H1 (cell line): ENCODE results near the gene DUOXA1. TPM values are rescaled to one million over a fixed set of nuclear protein-coding genes. Genes with fewer than 3 reads are reported as not detected.

Source experiments
- BACH1 ChIP-seq: IDR thresholded peaks from 2 replicates; pipeline ENCODE4 v1.6.1; 2012; ENCODE audit warnings: low read length, improper control_type of control experiment
- BRCA1 ChIP-seq: IDR thresholded peaks from 2 replicates; pipeline ENCODE4 v1.6.1; 2012; ENCODE audit warnings: low read depth, low read length, improper control_type of control experiment
- CBX8 ChIP-seq: fragments of 300-800, 300-1000 bp; sonication (generic); IDR thresholded peaks from 2 replicates; pipeline ENCODE4 v1.7.1; 2016; ENCODE audit warnings: low read depth, low read length, borderline replicate concordance
- GTF2F1 ChIP-seq: IDR thresholded peaks from 2 replicates; pipeline ENCODE4 v1.6.1; 2012; ENCODE audit warnings: low read depth, low read length, improper control_type of control experiment, borderline replicate concordance
- NRF1 ChIP-seq: IDR thresholded peaks from 2 replicates; pipeline ENCODE4 v1.6.1; 2011; ENCODE audit warnings: mild to moderate bottlenecking, low read depth, low read length, improper control_type of control experiment
- SIN3A ChIP-seq, 2 experiments: IDR thresholded peaks in 1 of 2; conservative IDR thresholded peaks in 1 of 2; 2 replicates each; pipeline ENCODE4 v1.6.1; 2011 to 2012; ENCODE audit warnings: low read length in 2 of 2, improper control_type of control experiment in 1 of 2, low read depth in 1 of 2, mild to moderate bottlenecking in 1 of 2
- SIRT6 ChIP-seq: IDR thresholded peaks from one replicate; pipeline ENCODE4 v1.7.1; 2012; ENCODE audit warnings: low read length, inconsistent platforms
- SUZ12 ChIP-seq: fragments of 200-600 bp; sonication (generic); IDR thresholded peaks from 2 replicates; pipeline ENCODE4 v1.6.1; 2012; ENCODE audit warnings: mild to moderate bottlenecking, inconsistent platforms, low read length, moderate library complexity, mixed read lengths
- TAF1 ChIP-seq: IDR thresholded peaks from 2 replicates; pipeline ENCODE4 v1.6.1; 2011; ENCODE audit warnings: mild to moderate bottlenecking, low read depth, low read length
- TEAD4 ChIP-seq: IDR thresholded peaks from 2 replicates; pipeline ENCODE4 v1.6.1; 2012; ENCODE audit warnings: low read depth, low read length, inconsistent platforms, mixed read lengths
- polyA plus RNA-seq, 7 experiments: library from polyadenylated mRNA; depleted of rRNA in 3 of 7; stranded (reverse) in 5 of 7; unstranded in 2 of 7; fragments of >200 nt in 5 of 7; fragments of 200-250 nt in 2 of 7; gene quantifications; 1 replicate in 5 of 7; 2 replicates in 1 of 7; 4 replicates in 1 of 7; pipeline versions ENCODE4 v1.2.1 to v1.2.3, GENCODE V29; 2011 to 2013; ENCODE audit warnings: missing spikeins in 2 of 7, mixed read lengths in 2 of 7
- total RNA-seq: library from RNA; stranded (reverse); fragmentation: NEBNext Ultra II Directional; extraction: Animal tissue kit (Norgen Biotek cat#: 25700); gene quantifications from 2 replicates; pipeline ENCODE4 v1.2.1, GENCODE V29; 2021
- TF ChIP-seq, protein P1 (sequence below): fragments of 300-600 bp; sonication (generic); IDR thresholded peaks from 2 replicates; pipeline ENCODE4 v1.7.1; 2012; ENCODE audit warnings: low read length, moderate library complexity, mild to moderate bottlenecking, inconsistent platforms; ENCODE audit not compliant: insufficient replicate concordance
- TF ChIP-seq, protein P2 (sequence below): IDR thresholded peaks from 2 replicates; pipeline ENCODE4 v1.6.1; 2011; ENCODE audit warnings: low read depth, mild to moderate bottlenecking, low read length; ENCODE audit not compliant: insufficient read depth

The DUOXA1 gene
- total and polyA plus RNA-seq, 2 of the 8 experiments (the other 6 are each of a cell fraction or from before 2014, with no cell fraction given) = 0.18 TPM; not detected in 1

DNA sequence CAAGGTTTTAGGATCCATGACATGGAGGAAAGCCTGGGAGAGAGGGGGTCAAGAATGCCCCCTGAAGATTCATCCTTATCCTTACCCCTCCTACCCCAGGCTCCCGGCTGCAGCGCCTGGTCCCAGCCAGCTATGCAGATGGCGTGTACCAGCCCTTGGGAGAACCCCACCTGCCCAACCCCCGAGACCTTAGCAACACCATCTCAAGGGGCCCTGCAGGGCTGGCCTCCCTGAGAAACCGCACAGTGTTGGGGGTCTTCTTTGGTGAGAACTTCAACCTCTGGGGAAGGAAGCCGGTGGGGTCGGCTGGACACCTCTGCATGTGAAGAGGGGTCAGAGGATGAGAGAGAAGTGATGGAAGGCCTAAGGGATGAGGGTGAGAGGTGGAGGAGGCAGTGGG, 4.4 kb upstream of the DUOXA1 start (continued):
- TF ChIP-seq, protein P1, sequence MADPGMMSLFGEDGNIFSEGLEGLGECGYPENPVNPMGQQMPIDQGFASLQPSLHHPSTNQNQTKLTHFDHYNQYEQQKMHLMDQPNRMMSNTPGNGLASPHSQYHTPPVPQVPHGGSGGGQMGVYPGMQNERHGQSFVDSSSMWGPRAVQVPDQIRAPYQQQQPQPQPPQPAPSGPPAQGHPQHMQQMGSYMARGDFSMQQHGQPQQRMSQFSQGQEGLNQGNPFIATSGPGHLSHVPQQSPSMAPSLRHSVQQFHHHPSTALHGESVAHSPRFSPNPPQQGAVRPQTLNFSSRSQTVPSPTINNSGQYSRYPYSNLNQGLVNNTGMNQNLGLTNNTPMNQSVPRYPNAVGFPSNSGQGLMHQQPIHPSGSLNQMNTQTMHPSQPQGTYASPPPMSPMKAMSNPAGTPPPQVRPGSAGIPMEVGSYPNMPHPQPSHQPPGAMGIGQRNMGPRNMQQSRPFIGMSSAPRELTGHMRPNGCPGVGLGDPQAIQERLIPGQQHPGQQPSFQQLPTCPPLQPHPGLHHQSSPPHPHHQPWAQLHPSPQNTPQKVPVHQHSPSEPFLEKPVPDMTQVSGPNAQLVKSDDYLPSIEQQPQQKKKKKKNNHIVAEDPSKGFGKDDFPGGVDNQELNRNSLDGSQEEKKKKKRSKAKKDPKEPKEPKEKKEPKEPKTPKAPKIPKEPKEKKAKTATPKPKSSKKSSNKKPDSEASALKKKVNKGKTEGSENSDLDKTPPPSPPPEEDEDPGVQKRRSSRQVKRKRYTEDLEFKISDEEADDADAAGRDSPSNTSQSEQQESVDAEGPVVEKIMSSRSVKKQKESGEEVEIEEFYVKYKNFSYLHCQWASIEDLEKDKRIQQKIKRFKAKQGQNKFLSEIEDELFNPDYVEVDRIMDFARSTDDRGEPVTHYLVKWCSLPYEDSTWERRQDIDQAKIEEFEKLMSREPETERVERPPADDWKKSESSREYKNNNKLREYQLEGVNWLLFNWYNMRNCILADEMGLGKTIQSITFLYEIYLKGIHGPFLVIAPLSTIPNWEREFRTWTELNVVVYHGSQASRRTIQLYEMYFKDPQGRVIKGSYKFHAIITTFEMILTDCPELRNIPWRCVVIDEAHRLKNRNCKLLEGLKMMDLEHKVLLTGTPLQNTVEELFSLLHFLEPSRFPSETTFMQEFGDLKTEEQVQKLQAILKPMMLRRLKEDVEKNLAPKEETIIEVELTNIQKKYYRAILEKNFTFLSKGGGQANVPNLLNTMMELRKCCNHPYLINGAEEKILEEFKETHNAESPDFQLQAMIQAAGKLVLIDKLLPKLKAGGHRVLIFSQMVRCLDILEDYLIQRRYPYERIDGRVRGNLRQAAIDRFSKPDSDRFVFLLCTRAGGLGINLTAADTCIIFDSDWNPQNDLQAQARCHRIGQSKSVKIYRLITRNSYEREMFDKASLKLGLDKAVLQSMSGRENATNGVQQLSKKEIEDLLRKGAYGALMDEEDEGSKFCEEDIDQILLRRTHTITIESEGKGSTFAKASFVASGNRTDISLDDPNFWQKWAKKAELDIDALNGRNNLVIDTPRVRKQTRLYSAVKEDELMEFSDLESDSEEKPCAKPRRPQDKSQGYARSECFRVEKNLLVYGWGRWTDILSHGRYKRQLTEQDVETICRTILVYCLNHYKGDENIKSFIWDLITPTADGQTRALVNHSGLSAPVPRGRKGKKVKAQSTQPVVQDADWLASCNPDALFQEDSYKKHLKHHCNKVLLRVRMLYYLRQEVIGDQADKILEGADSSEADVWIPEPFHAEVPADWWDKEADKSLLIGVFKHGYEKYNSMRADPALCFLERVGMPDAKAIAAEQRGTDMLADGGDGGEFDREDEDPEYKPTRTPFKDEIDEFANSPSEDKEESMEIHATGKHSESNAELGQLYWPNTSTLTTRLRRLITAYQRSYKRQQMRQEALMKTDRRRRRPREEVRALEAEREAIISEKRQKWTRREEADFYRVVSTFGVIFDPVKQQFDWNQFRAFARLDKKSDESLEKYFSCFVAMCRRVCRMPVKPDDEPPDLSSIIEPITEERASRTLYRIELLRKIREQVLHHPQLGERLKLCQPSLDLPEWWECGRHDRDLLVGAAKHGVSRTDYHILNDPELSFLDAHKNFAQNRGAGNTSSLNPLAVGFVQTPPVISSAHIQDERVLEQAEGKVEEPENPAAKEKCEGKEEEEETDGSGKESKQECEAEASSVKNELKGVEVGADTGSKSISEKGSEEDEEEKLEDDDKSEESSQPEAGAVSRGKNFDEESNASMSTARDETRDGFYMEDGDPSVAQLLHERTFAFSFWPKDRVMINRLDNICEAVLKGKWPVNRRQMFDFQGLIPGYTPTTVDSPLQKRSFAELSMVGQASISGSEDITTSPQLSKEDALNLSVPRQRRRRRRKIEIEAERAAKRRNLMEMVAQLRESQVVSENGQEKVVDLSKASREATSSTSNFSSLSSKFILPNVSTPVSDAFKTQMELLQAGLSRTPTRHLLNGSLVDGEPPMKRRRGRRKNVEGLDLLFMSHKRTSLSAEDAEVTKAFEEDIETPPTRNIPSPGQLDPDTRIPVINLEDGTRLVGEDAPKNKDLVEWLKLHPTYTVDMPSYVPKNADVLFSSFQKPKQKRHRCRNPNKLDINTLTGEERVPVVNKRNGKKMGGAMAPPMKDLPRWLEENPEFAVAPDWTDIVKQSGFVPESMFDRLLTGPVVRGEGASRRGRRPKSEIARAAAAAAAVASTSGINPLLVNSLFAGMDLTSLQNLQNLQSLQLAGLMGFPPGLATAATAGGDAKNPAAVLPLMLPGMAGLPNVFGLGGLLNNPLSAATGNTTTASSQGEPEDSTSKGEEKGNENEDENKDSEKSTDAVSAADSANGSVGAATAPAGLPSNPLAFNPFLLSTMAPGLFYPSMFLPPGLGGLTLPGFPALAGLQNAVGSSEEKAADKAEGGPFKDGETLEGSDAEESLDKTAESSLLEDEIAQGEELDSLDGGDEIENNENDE = no peak
- TF ChIP-seq CBX8 (no peak), TEAD4 (no peak), GTF2F1 (no peak), SUZ12 (no peak), BACH1 (no peak), TAF1 (no peak), SIN3A (conservative IDR thresholded peaks at IDR 0.05 in 1 of 2, IDR thresholded peaks at IDR 0.05 in 1 of 2; ENCODE audit: low read depth in 1 of 2, low read length in 2 of 2) (no peak), SIRT6 (no peak), BRCA1 (no peak), NRF1 (no peak)
- TF ChIP-seq, protein P2, sequence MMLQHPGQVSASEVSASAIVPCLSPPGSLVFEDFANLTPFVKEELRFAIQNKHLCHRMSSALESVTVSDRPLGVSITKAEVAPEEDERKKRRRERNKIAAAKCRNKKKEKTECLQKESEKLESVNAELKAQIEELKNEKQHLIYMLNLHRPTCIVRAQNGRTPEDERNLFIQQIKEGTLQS = no peak
